ENCODE data around the gene ACVR1B. TPM values are rescaled to one million over a fixed set of nuclear protein-coding genes. Genes with fewer than 3 reads are reported as not detected.
"Not testable (repeated sequence)": the region's sequence is repeated elsewhere in the genome, so short reads cannot be mapped to it uniquely, and the experiment has no call there.

Gene ACVR1B
- total RNA-seq, 3 donors from 2014 or later (not counting 1 experiment from before 2014, with no cell fraction given), result 5.9 to 9.6 (median 6.6) TPM

DNA sequence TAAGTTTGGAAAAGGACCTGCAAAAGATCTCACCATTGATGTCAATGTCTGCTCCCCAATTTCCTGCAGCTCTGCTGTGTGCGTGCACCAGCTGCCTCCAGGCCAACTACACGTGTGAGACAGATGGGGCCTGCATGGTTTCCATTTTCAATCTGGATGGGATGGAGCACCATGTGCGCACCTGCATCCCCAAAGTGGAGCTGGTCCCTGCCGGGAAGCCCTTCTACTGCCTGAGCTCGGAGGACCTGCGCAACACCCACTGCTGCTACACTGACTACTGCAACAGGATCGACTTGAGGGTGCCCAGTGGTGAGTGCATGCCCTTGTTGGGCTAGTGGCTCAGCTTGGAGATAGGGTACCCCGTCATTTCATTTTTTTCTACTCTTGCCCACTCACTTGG lies 23.7 kb downstream of the ACVR1B start:
- Histone ChIP-seq H3K4me1 (ENCODE audit: control insufficient read depth, insufficient read depth, low read length) (peaks cover 52% of the 10 kb centered on the region), H3K4me3 (ENCODE audit: low read length) (no peak overlapping the region), H3K27ac (ENCODE audit: low read length) (no peak overlapping the region), H3K9me3 (ENCODE audit: control insufficient read depth, insufficient read depth, low read length) (no peaks in the 10 kb centered on the region), H3K36me3 (ENCODE audit: control insufficient read depth, insufficient read depth, low read length) (peaks cover 5% of the 10 kb centered on the region), H3K27me3 (ENCODE audit: control insufficient read depth, insufficient read depth, low read length) (no peaks in the 10 kb centered on the region)
- Mint-ChIP-seq H3K4me3 (peak overlapping the region; percentile 10), H3K27me3 (ENCODE audit: low read depth in 2 of 2) (no peaks in the 10 kb centered on the region), H3K9me3 (no peaks in the 10 kb centered on the region), H3K4me1 (peaks cover 64 to 66% of the 10 kb centered on the region in 2 donors), H3K36me3 (peaks cover 7% of the 10 kb centered on the region), H3K27ac (peak overlapping the region in 1 of 2 donors; percentile 63)
- ATAC-seq (no peak), DNase-seq (peak in 1 of 2 donors; percentile 13)
- WGBS (ENCODE audit: insufficient coverage), result 87% methylated on average over 8 of the region's 8 CpGs
- TF ChIP-seq CTCF (IDR thresholded peaks at IDR 0.05), result no peak
- intact Hi-C loops (cut with micrococcal nuclease), result no loop called here

DNA sequence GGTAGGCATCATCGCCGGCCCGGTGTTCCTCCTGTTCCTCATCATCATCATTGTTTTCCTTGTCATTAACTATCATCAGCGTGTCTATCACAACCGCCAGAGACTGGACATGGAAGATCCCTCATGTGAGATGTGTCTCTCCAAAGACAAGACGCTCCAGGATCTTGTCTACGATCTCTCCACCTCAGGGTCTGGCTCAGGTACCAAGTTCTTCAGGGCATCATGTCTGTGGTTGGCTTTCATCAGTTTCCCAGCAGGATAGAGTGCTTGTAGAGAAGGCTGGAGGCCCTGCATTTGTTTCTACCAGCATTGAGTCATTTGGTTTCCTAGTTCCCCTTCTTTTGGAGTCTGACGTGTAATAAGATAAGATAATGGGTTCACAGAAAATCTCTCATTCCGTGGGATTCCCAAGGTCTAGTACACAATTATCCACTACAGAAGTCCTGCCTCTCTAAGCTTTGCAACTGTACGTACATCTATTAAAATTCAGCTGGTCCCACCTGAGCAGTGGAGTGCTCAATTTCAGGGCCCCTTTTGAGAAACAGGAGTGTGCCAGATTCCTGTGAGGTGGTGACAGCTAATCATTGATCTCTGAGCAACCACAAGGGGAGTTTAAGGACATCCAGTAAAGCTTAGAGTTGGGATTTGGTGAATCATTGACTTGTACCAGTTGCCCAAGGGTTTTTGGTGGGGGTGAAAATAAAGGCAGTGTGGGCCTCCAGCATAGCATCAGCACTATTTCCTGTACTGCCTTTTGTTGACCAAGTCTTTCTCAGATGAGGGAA lies 25.1 kb downstream of the ACVR1B start:
- Mint-ChIP-seq H3K27ac (no peak overlapping the region), H3K4me1 (peaks cover 57 to 58% of the 10 kb centered on the region in 2 donors), H3K9me3 (no peaks in the 10 kb centered on the region), H3K27me3 (ENCODE audit: low read depth in 2 of 2) (no peaks in the 10 kb centered on the region), H3K4me3 (no peak overlapping the region), H3K36me3 (peaks cover 7% of the 10 kb centered on the region)
- Histone ChIP-seq H3K36me3 (ENCODE audit: control insufficient read depth, insufficient read depth, low read length) (peaks cover 5% of the 10 kb centered on the region), H3K4me1 (ENCODE audit: control insufficient read depth, insufficient read depth, low read length) (peaks cover 43% of the 10 kb centered on the region), H3K4me3 (ENCODE audit: low read length) (no peak overlapping the region), H3K27me3 (ENCODE audit: control insufficient read depth, insufficient read depth, low read length) (no peaks in the 10 kb centered on the region), H3K9me3 (ENCODE audit: control insufficient read depth, insufficient read depth, low read length) (no peaks in the 10 kb centered on the region), H3K27ac (ENCODE audit: low read length) (no peak overlapping the region)
- intact Hi-C loops (cut with micrococcal nuclease), result no loop called here
- 98% methylated on average over 9 of the region's 10 CpGs for WGBS (ENCODE audit: insufficient coverage)
- TF ChIP-seq CTCF (IDR thresholded peaks at IDR 0.05), result no peak
- DNase-seq, result no peak
- no peak for ATAC-seq

- intact Hi-C loops (cut with micrococcal nuclease), result no loop called here
- 95% methylated on average over 4 of the region's 8 CpGs for WGBS (ENCODE audit: insufficient coverage)
- TF ChIP-seq CTCF (IDR thresholded peaks at IDR 0.05), result no peak
Observed at GRCh38 chr12:51977320-51977753, 25.8 kb downstream of the ACVR1B start.

DNA sequence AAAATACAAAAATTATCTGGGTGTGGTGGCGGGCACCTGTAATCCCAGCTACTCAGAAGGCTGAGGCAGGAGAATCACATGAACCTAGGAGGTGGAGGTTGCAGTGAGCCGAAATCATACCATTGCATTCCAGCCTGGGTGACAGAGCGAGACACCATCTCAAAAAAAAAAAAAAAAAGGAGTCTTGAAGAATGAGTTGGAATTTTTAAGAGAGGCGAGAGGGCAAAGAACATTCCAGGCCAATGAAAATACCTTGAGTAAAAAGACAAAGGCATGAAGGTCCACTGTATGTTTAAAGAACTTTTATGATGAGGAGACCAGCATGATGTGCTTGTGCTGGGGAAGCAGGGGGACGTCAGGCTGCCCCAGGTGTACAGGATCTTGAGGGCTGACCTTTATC lies 27.8 kb downstream of the ACVR1B start:
- H3K9me3 ChIP-seq (ENCODE audit: control insufficient read depth, insufficient read depth, low read length); ATAC-seq; H3K27me3 Mint-ChIP-seq (ENCODE audit: low read depth in 2 of 2); intact Hi-C loops (cut with micrococcal nuclease); H3K27ac ChIP-seq (ENCODE audit: low read length); H3K4me3 Mint-ChIP-seq; H3K36me3 Mint-ChIP-seq; DNase-seq; H3K4me3 ChIP-seq (ENCODE audit: low read length); H3K9me3 Mint-ChIP-seq; H3K36me3 ChIP-seq (ENCODE audit: control insufficient read depth, insufficient read depth, low read length); H3K27ac Mint-ChIP-seq; H3K27me3 ChIP-seq (ENCODE audit: control insufficient read depth, insufficient read depth, low read length): not testable (repeated sequence)
- peaks cover 29 to 31% of the 10 kb centered on the region in 2 donors for H3K4me1 Mint-ChIP-seq
- peaks cover 19% of the 10 kb centered on the region for H3K4me1 ChIP-seq (ENCODE audit: control insufficient read depth, insufficient read depth, low read length)
- WGBS (ENCODE audit: insufficient coverage), result 91% methylated on average over 5 of the region's 5 CpGs

More at GRCh38 chr12:51977320-51977753, 25.8 kb downstream of the ACVR1B start:
- no peak overlapping the region for H3K27ac ChIP-seq (ENCODE audit: low read length)
- H3K4me3 ChIP-seq (ENCODE audit: low read length), result no peak overlapping the region
- peaks cover 49 to 51% of the 10 kb centered on the region in 2 donors for H3K4me1 Mint-ChIP-seq
- H3K27ac Mint-ChIP-seq, result no peak overlapping the region
- no peak overlapping the region for H3K4me3 Mint-ChIP-seq
- H3K36me3 ChIP-seq (ENCODE audit: control insufficient read depth, insufficient read depth, low read length), result peaks cover 5% of the 10 kb centered on the region
- no peaks in the 10 kb centered on the region for H3K9me3 Mint-ChIP-seq
- no peak for ATAC-seq
- no peaks in the 10 kb centered on the region for H3K9me3 ChIP-seq (ENCODE audit: control insufficient read depth, insufficient read depth, low read length)
- peaks cover 37% of the 10 kb centered on the region for H3K4me1 ChIP-seq (ENCODE audit: control insufficient read depth, insufficient read depth, low read length)
- no peaks in the 10 kb centered on the region for H3K27me3 ChIP-seq (ENCODE audit: control insufficient read depth, insufficient read depth, low read length)
- no peak for DNase-seq
- no peaks in the 10 kb centered on the region for H3K27me3 Mint-ChIP-seq (ENCODE audit: low read depth in 2 of 2)
- H3K36me3 Mint-ChIP-seq, result peaks cover 7% of the 10 kb centered on the region
